Right atrium auricular region (tissue), 2 donors: ENCODE data around the gene RHOG. TPM values are rescaled to one million over a fixed set of nuclear protein-coding genes. Genes with fewer than 3 reads are reported as not detected.

Source experiments
- DNase-seq: peaks from one replicate; pipeline ENCODE4 v3.0.0-alpha.2; 2019; ENCODE audit warnings: low spot score
- H3K27ac ChIP-seq, 2 donors: fragments of 200-600 bp; sonication (generic); 1 replicate in 1 of 2; 2 replicates in 1 of 2; pipeline ENCODE4 v1.5.1; 2016 to 2019
- H3K27me3 ChIP-seq, 2 donors: fragments of 200-600 bp; sonication (generic); one replicate each; pipeline versions ENCODE4 v1.5.1 to v1.6.0; 2017 to 2019
- H3K36me3 ChIP-seq: fragments of 200-600 bp; sonication (generic); one replicate; pipeline ENCODE4 v1.5.1; 2016
- H3K4me1 ChIP-seq, 2 donors: fragments of 200-600 bp; sonication (generic); one replicate each; pipeline versions ENCODE4 v1.5.1 to v1.6.0; 2017 to 2019
- H3K4me3 ChIP-seq, 2 donors: fragments of 200-600 bp; sonication (generic); 1 replicate in 1 of 2; 2 replicates in 1 of 2; pipeline ENCODE4 v1.5.1; 2017 to 2019; ENCODE audit warnings: mild to moderate bottlenecking in 1 of 2, moderate library complexity in 1 of 2
- H3K9me3 ChIP-seq, 2 donors: fragments of 200-600 bp; sonication (generic); one replicate each; pipeline ENCODE4 v1.5.1; 2019
- CTCF ChIP-seq, 2 donors: fragments of 200-600 bp; sonication (generic); IDR thresholded peaks; one replicate each; pipeline ENCODE4 v1.5.1; 2019; ENCODE audit warnings: antibody characterized with exemption in 2 of 2
- total RNA-seq, 2 donors: library from RNA; depleted of rRNA; stranded (reverse); fragments of >200 nt; gene quantifications; one replicate each; pipeline ENCODE4 v1.1.0, GENCODE V29; 2016

The RHOG gene
- total RNA-seq, 2 donors from 2014 or later, result 20.1 to 48.9 TPM

GRCh38 chr11:3841426-3842350 is 929 bp upstream of the RHOG start:
- peak; percentile 78 to 94 for TF ChIP-seq CTCF (IDR thresholded peaks at IDR 0.05)
- DNase-seq, result peak; percentile 86

GRCh38 chr11:3840004-3840869 is 522 bp downstream of the RHOG start:
- no peak for DNase-seq
- Histone ChIP-seq H3K27ac (peak overlapping the region; percentile 92 to 93), H3K9me3 (no peaks in the 10 kb centered on the region), H3K36me3 (no peaks in the 10 kb centered on the region), H3K27me3 (no peaks in the 10 kb centered on the region), H3K4me1 (peaks cover 0 to 53% of the 10 kb centered on the region in 2 donors), H3K4me3 (peak overlapping the region; percentile 82 to 86)
- TF ChIP-seq CTCF (IDR thresholded peaks at IDR 0.05), result no peak

More at GRCh38 chr11:3841426-3842350, 929 bp upstream of the RHOG start:
- H3K4me1 ChIP-seq, result peaks cover 0 to 40% of the 10 kb centered on the region in 2 donors
- no peaks in the 10 kb centered on the region for H3K36me3 ChIP-seq
- H3K27me3 ChIP-seq, result no peaks in the 10 kb centered on the region
- H3K9me3 ChIP-seq, result no peaks in the 10 kb centered on the region
- peak overlapping the region; percentile 92 to 93 for H3K27ac ChIP-seq
- peak overlapping the region; percentile 82 to 86 for H3K4me3 ChIP-seq

- Histone ChIP-seq H3K27ac (peak overlapping the region; percentile 39 to 49), H3K9me3 (no peaks in the 10 kb centered on the region), H3K27me3 (no peaks in the 10 kb centered on the region), H3K4me1 (peaks cover 0 to 69% of the 10 kb centered on the region in 2 donors), H3K4me3 (no peak overlapping the region), H3K36me3 (no peaks in the 10 kb centered on the region)
- no peak for DNase-seq
- TF ChIP-seq CTCF (IDR thresholded peaks at IDR 0.05), result no peak
Measured at GRCh38 chr11:3838504-3838903, 2.3 kb downstream of the RHOG start.

GRCh38 chr11:3837793-3838192 is 3.0 kb downstream of the RHOG start:
- H3K27ac ChIP-seq, result peak overlapping the region; percentile 39 to 49
- H3K27me3 ChIP-seq, result no peaks in the 10 kb centered on the region
- no peaks in the 10 kb centered on the region for H3K9me3 ChIP-seq
- peaks cover 0 to 69% of the 10 kb centered on the region in 2 donors for H3K4me1 ChIP-seq
- H3K4me3 ChIP-seq, result peak overlapping the region in 1 of 2 donors; percentile 0
- no peak for TF ChIP-seq CTCF (IDR thresholded peaks at IDR 0.05)
- H3K36me3 ChIP-seq, result no peaks in the 10 kb centered on the region
- DNase-seq, result peak; percentile 73

- no peak for TF ChIP-seq CTCF (IDR thresholded peaks at IDR 0.05)
- Histone ChIP-seq H3K4me1 (peaks cover 0 to 74% of the 10 kb centered on the region in 2 donors), H3K27ac (peak overlapping the region in 1 of 2 donors; percentile 49), H3K4me3 (peak overlapping the region in 1 of 2 donors; percentile 0), H3K27me3 (no peaks in the 10 kb centered on the region), H3K9me3 (no peaks in the 10 kb centered on the region), H3K36me3 (no peaks in the 10 kb centered on the region)
- DNase-seq, result no peak
Measured at GRCh38 chr11:3836903-3837302, 3.9 kb downstream of the RHOG start.
